GM12874 (cell line): ENCODE measurements around the gene PLEK2.
A peak's percentile ranks its signal among the peaks of the same experiment; 100 is the strongest.

ENCODE experiments used
- CTCF ChIP-seq: IDR thresholded peaks from 2 replicates; pipeline ENCODE4 v1.5.1; 2011; ENCODE audit warnings: low read depth, mild to moderate bottlenecking, control low read depth, low read length, moderate library complexity; ENCODE audit not compliant: insufficient read depth

PLEK2 gene

GRCh38 chr14:67411820-67412421, at the start of gene PLEK2:
Gene PLEK2, minus strand, starts transcription at chr14:67412165. Its CDS starts 106 bp downstream, at chr14:67412059.
- no peak for TF ChIP-seq CTCF

GRCh38 chr14:67461341-67461985, 49.5 kb upstream of the PLEK2 start:
- TF ChIP-seq CTCF: no peak

- no peak for TF ChIP-seq CTCF
Observed at GRCh38 chr14:67459336-67459735, 47.4 kb upstream of the PLEK2 start.

- TF ChIP-seq CTCF: no peak
Observed at GRCh38 chr14:67457782-67458181, 45.8 kb upstream of the PLEK2 start.

- no peak for TF ChIP-seq CTCF
Observed at GRCh38 chr14:67456732-67457131, 44.8 kb upstream of the PLEK2 start.

GRCh38 chr14:67453575-67454300, 41.8 kb upstream of the PLEK2 start:
- 0 out of 2 replicates have a peak, but pooled peaks have one; percentile 1 for TF ChIP-seq CTCF

- TF ChIP-seq CTCF: no peak
Observed at GRCh38 chr14:67449096-67449495, 37.1 kb upstream of the PLEK2 start.
